ENCODE data around the gene SYTL4. TPM values are rescaled to one million over a fixed set of nuclear protein-coding genes. Genes with fewer than 3 reads are reported as not detected.
A peak's percentile ranks its signal among the peaks of the same experiment; 100 is the strongest.

The SYTL4 gene
- total RNA-seq, 6 experiments from 2014 or later = 5.5 to 9.2 (median 6.2) TPM

DNA sequence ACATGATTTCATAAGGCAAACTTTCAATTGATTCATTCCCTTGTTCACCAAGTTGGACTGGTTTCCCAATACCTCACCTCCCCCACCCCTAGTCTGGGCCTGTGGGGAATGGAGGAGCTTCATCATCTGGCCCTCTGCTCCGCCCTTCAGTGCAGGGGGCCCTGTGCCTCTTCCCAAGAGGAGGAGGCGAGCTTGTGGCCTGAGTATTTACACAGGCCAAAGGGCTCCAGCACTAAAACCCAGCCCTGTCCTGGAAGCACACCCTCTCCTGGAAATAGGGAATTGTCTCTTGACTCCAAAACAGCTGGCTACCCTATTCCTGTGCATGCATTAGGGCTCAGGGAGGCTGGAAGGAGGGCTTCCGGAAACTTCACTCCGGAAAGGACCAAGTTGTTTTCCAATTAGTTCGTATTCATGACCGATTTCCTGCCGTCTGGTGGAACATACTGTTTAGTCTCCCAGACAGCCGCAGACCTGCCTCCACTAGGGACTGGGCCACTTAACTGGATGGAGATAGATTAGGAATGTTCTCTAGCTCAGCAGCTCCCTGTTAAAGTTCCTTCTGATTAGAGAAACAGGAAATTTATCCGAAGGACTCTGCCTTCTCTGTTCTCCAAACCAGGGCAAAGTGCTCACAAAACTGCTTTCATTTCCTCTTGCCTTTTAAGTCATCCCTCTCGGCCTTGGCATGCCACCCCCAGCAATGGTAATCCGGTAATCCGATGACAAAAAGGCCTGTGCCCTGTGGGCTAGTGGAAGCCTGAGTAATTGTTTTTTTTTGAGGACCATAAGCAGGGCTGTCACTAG, 82.2 kb downstream of the SYTL4 start:
- TF ChIP-seq, protein P1, sequence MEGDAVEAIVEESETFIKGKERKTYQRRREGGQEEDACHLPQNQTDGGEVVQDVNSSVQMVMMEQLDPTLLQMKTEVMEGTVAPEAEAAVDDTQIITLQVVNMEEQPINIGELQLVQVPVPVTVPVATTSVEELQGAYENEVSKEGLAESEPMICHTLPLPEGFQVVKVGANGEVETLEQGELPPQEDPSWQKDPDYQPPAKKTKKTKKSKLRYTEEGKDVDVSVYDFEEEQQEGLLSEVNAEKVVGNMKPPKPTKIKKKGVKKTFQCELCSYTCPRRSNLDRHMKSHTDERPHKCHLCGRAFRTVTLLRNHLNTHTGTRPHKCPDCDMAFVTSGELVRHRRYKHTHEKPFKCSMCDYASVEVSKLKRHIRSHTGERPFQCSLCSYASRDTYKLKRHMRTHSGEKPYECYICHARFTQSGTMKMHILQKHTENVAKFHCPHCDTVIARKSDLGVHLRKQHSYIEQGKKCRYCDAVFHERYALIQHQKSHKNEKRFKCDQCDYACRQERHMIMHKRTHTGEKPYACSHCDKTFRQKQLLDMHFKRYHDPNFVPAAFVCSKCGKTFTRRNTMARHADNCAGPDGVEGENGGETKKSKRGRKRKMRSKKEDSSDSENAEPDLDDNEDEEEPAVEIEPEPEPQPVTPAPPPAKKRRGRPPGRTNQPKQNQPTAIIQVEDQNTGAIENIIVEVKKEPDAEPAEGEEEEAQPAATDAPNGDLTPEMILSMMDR (IDR thresholded peaks at IDR 0.05) = peak; percentile 23; the same call in 1 of the 2 replicates
- Mint-ChIP-seq H3K27ac (peak overlapping the region; percentile 99), H3K9me3 (no peaks in the 10 kb centered on the region), H3K36me3 (ENCODE audit: low read depth) (peaks cover 8% of the 10 kb centered on the region), H3K4me1 (ENCODE audit: low read depth) (peaks cover 89% of the 10 kb centered on the region), H3K27me3 (ENCODE audit: insufficient read depth) (peaks cover 1% of the 10 kb centered on the region), H3K4me3 (peak overlapping the region; percentile 83)
- peak; percentile 82 for DNase-seq

DNA sequence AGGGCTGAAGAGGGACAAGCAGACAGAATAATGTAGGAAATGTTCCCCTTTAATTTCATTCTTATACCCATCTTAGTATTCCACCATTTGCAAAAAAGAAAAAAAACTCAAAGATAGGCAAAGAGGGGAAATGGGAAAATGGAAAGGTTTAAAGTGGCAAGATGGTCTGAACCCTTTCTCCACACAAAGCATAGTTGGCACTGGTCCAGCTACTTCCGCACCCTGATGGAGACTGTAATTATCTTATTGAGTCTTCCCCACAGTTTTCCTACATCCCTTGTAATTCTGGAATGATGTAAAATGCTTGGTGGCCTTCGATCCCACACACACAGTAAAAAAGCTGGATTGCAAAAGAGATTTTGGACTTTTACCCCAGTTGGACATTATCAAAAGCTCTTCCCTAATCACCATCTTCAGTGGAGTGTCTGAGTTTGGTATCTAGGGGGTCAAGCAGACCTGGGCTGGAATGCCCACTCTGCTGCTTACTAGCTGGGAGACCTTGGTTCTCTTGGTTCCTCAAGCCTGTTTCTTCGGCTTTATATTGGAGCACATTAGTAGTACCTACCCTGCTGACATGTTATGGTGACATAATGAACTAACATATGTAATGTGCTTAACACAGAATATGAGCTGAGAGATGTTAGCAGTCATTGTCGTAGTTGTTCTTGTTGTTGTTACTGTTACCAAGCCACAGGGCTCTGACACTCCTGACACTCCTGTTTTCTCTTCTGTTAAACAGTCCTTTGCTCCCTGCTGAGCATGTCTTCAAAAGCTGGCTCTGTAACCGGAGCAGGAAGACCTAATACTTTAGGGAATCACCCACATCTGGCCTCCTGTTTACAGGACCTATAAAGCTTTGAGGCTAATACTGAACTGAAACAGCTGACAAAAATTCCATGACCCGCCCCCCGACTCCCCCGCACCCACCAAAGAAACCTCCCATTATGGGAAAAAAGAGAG, 83.2 kb downstream of the SYTL4 start:
- H3K4me3 Mint-ChIP-seq = peak overlapping the region; percentile 83

DNA sequence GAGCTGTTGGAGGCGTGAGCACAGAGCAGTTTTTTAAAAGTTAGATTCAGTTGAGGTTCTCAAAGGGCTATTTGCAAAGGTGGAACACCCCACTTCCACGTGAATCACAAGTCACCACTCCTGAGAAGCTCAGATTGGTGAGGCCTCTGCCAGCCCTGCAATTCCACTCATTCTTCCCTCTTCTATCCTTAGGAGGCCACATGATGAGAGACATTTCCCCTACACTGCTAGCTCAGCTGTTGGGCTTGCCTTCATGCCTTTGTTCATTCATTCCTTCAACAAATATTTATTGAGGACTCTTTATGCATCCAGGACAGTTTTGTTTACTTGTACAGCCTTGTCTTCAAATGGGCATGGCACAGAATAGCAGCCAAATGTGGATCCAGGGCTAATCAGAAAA, 84.2 kb downstream of the SYTL4 start:
- peaks cover 1% of the 10 kb centered on the region for H3K27me3 Mint-ChIP-seq (ENCODE audit: insufficient read depth)
- peaks cover 94% of the 10 kb centered on the region for H3K4me1 Mint-ChIP-seq (ENCODE audit: low read depth)
- peak overlapping the region; percentile 34; the same call in 1 of the 2 replicates for H3K4me3 Mint-ChIP-seq
- DNase-seq = no peak
- TF ChIP-seq, protein P1 (IDR thresholded peaks at IDR 0.05) = no peak
- H3K27ac Mint-ChIP-seq = peak overlapping the region; percentile 99
- no peaks in the 10 kb centered on the region for H3K9me3 Mint-ChIP-seq
- H3K36me3 Mint-ChIP-seq (ENCODE audit: low read depth) = peaks cover 8% of the 10 kb centered on the region

More for the DNA sequence above, 83.2 kb downstream of the SYTL4 start:
- peak; percentile 49 for DNase-seq
- Mint-ChIP-seq H3K4me1 (ENCODE audit: low read depth) (peaks cover 93% of the 10 kb centered on the region), H3K27me3 (ENCODE audit: insufficient read depth) (peaks cover 1% of the 10 kb centered on the region), H3K9me3 (no peaks in the 10 kb centered on the region), H3K36me3 (ENCODE audit: low read depth) (peaks cover 8% of the 10 kb centered on the region), H3K27ac (peak overlapping the region; percentile 99)
- TF ChIP-seq, protein P1 (IDR thresholded peaks at IDR 0.05) = no peak

DNA sequence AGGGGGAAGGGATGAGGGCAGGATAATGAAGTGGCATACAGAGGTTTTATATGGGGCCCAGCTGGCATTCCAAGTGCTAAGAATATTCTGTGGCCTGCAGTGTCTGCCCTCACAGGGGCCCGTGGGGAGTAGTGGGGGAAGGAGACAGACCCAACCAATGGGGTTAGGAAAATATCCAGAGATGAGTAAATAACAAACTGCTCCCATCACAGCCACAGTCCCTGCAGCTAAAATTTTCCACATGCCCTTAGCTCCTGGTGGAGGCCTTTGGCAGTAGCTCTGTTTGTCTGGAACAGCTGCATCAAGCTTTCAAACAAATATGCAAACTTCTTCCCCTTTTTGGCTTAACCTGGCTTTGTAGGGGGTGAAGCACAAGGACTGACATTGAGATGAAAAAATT, 84.8 kb downstream of the SYTL4 start:
- Mint-ChIP-seq H3K27ac (peak overlapping the region; percentile 99), H3K4me3 (peak overlapping the region; percentile 34; the same call in 1 of the 2 replicates), H3K27me3 (ENCODE audit: insufficient read depth) (peaks cover 1% of the 10 kb centered on the region), H3K36me3 (ENCODE audit: low read depth) (peaks cover 3% of the 10 kb centered on the region), H3K9me3 (no peaks in the 10 kb centered on the region), H3K4me1 (ENCODE audit: low read depth) (peaks cover 94% of the 10 kb centered on the region)
- no peak for DNase-seq
- TF ChIP-seq, protein P1 (IDR thresholded peaks at IDR 0.05) = no peak

DNA sequence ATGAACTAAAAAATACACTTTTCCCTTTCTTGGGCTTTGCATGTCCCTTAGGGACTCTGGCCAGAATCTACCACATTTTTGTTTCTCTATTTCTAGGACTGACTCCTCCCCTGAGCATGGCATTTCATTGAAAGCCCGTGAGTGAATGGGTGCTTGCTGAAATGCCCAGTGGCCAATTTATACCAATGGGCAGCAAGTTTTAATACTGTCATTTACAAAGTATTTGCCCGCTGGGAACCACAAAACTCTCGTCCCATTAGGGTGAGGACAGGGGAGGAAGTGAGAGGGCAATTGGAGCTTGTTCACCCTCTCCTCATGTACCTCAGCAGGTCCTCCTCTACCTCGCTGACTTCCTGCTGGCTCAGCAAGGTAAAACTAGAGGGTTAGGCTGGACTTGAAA, 86.8 kb downstream of the SYTL4 start:
- H3K4me1 Mint-ChIP-seq (ENCODE audit: low read depth) = peaks cover 77% of the 10 kb centered on the region
- H3K9me3 Mint-ChIP-seq = no peaks in the 10 kb centered on the region
- TF ChIP-seq, protein P1 (IDR thresholded peaks at IDR 0.05) = no peak
- peak overlapping the region; percentile 91 for H3K4me3 Mint-ChIP-seq
- no peaks in the 10 kb centered on the region for H3K36me3 Mint-ChIP-seq (ENCODE audit: low read depth)
- H3K27me3 Mint-ChIP-seq (ENCODE audit: insufficient read depth) = peaks cover 1% of the 10 kb centered on the region
- H3K27ac Mint-ChIP-seq = peak overlapping the region; percentile 91
- DNase-seq = peak; percentile 16
